ENCODE data around the gene EPHA4.

EPHA4 gene

DNA sequence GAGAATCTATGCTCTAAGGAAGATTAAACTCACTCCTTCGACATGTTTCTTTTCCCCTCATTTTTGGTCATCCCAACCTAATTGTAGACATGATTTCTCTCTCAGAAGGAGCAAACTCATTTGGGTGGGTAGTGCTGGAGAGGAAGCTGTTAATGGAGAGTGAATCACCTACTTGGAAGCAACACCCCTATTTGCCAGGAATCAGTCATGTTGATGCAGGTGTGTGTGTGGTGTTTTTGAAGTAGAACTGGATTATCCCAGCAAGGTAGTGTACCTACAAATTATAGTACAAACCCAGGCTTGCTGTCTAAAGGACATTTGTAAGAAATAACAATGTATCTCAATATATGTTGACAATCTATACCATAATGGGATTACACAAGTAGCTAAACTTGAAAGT, 186.4 kb downstream of the EPHA4 start:
- no peak for DNase-seq (ENCODE audit: low read depth)
- TF ChIP-seq, protein P1, sequence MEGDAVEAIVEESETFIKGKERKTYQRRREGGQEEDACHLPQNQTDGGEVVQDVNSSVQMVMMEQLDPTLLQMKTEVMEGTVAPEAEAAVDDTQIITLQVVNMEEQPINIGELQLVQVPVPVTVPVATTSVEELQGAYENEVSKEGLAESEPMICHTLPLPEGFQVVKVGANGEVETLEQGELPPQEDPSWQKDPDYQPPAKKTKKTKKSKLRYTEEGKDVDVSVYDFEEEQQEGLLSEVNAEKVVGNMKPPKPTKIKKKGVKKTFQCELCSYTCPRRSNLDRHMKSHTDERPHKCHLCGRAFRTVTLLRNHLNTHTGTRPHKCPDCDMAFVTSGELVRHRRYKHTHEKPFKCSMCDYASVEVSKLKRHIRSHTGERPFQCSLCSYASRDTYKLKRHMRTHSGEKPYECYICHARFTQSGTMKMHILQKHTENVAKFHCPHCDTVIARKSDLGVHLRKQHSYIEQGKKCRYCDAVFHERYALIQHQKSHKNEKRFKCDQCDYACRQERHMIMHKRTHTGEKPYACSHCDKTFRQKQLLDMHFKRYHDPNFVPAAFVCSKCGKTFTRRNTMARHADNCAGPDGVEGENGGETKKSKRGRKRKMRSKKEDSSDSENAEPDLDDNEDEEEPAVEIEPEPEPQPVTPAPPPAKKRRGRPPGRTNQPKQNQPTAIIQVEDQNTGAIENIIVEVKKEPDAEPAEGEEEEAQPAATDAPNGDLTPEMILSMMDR (conservative IDR thresholded peaks at IDR 0.05; ENCODE audit: low read depth, low read length) = no peak
- H3K4me3 ChIP-seq (ENCODE audit: low read length) = no peak overlapping the region

DNA sequence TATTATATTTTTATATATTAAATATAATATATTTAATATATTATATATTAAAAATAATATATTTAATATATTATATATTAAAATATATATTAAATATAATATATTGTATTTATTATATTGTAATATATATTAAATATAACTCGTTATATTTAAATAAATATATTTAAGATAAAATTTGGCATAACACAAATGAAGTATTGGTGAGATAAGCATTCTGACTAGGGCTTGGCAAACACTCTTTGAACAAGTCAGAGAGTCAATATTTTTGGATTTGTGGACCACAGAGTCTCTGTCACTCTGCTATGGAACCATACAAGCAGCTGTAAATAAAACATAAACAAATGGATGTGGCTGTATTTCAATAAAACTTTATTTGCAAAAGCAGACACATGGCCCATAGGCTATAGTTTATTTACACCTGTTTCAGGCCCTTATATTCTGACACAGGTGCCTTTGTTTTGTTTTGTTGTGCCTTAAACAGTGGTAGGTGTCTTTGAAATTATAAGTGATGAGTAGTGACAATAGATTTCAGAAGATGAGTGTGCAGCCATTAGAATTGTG, 190.1 kb downstream of the EPHA4 start:
- H3K4me3 ChIP-seq (ENCODE audit: low read length) = no peak overlapping the region
- TF ChIP-seq, protein P1 (conservative IDR thresholded peaks at IDR 0.05; ENCODE audit: low read depth, low read length) = no peak
- DNase-seq (ENCODE audit: low read depth) = no peak

DNA sequence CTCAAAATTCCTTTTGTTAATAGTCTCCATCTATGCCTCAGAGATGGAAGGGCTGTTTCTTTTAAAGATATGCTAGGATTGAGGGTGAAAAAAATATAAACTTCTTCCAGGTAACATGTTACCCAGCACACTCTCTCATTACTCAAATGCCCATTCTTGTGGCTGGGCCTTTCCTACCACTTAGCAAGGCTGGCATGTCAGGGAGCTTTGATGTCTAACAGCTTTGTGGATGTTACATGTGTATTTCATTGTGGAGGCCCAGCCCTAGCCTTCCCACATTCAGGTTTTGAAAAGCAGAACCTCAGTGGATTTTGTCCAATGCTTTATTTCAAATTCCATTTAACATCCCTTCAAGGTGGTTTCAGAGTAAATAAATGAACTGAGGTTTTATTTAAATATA, 191.4 kb downstream of the EPHA4 start:
- no peak overlapping the region for H3K4me3 ChIP-seq (ENCODE audit: low read length)
- TF ChIP-seq, protein P1 (conservative IDR thresholded peaks at IDR 0.05; ENCODE audit: low read depth, low read length) = no peak
- DNase-seq (ENCODE audit: low read depth) = no peak

DNA sequence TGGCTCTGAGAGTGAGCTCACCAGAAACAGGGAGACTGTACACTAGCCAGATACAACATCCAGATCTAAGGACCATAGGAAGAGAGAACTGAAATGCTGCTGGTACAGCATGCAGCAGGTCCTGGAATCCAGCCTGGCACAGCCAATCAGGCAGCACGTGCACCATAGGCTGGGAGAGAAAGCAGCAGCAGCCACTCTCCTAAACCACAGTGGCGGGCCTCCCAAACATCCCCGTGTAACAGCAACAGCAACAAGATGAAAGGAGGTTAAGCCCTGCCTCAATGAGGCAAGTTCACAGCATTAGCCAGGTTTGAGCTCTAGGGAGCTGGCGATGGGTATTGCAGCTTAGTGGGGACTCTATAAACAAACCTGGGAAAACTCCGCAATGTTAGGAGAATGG, 192.0 kb downstream of the EPHA4 start:
- no peak for DNase-seq (ENCODE audit: low read depth)
- TF ChIP-seq, protein P1 (conservative IDR thresholded peaks at IDR 0.05; ENCODE audit: low read depth, low read length) = no peak
- no peak overlapping the region for H3K4me3 ChIP-seq (ENCODE audit: low read length)

DNA sequence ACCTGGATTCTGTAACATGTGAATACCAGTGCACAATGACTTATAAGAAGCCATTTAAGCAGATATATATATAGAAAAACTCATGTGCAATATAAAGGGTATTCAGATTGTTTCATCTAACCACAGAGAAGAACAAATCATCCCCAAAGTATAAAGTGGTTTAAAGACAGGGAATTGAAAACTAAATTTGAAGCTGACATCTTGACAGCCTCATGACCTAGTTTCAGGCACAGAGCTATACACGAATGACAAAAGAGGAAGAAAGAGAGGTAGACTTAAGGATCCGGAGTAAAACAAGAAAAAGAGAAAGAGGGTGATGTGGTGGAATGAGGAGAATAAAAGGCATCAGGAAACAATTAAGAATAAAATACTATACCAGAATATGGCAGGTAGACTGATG, 194.5 kb downstream of the EPHA4 start:
- no peak overlapping the region for H3K4me3 ChIP-seq (ENCODE audit: low read length)
- no peak for DNase-seq (ENCODE audit: low read depth)
- TF ChIP-seq, protein P1 (conservative IDR thresholded peaks at IDR 0.05; ENCODE audit: low read depth, low read length) = no peak

DNA sequence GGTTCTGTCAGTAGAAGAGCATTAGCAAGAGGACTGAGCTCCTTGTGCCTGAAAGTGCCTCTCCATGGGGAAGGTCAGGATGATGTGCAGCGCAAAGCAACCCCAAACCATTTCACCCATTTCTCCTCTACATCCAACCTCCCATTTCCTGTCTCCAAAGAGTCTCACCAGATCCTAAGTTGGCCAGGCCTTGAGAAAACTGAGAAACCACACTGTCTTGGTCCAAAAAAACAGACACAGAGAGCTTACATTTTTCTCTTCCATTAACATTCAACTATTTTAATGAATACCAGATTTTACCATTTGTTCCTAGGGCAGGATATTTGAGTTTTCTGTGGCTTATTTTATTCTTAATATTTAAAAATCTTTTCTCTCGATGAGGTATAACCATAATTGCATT, 195.0 kb downstream of the EPHA4 start:
- H3K4me3 ChIP-seq (ENCODE audit: low read length) = no peak overlapping the region
- no peak for DNase-seq (ENCODE audit: low read depth)
- TF ChIP-seq, protein P1 (conservative IDR thresholded peaks at IDR 0.05; ENCODE audit: low read depth, low read length) = no peak

DNA sequence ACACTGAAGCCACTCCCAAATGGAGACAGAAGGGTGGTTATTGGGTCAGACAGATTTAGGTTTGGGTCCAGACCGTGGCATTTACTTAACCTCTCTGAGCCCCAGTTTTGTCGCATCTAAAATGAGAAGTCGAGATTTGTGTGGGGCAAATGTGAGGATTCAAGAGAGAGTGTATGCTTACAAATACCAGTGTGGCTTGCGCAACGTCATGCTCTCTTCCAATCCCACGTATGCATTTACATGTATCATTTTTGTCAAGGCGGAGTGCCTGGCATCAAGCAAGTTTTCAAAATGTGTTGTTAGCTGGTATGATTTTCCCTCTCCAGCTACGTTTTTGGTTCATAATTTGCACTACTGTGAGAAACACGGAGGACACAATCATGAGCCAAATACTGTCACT, 197.9 kb downstream of the EPHA4 start:
- TF ChIP-seq, protein P1 (conservative IDR thresholded peaks at IDR 0.05; ENCODE audit: low read depth, low read length) = no peak
- no peak overlapping the region for H3K4me3 ChIP-seq (ENCODE audit: low read length)
- no peak for DNase-seq (ENCODE audit: low read depth)

All from retinal pigment epithelial cell (primary cell).